Ascending aorta (tissue), 2 donors: ENCODE results near the gene LHPP. TPM values are rescaled to one million over a fixed set of nuclear protein-coding genes. Genes with fewer than 3 reads are reported as not detected.

Source experiments
- DNase-seq, 2 donors: peaks; one replicate each; pipeline ENCODE4 v3.0.0-alpha.2; 2019; ENCODE audit warnings: low spot score in 2 of 2
- H3K27ac ChIP-seq, 2 donors: fragments of 200-600 bp; sonication (generic); one replicate each; pipeline ENCODE4 v1.5.1; 2016 to 2017; ENCODE audit warnings: mild to moderate bottlenecking in 1 of 2
- H3K27me3 ChIP-seq: fragments of 200-600 bp; sonication (generic); one replicate; pipeline ENCODE4 v1.5.1; 2017
- H3K36me3 ChIP-seq, 2 donors: fragments of 200-600 bp; sonication (generic); one replicate each; pipeline ENCODE4 v1.5.1; 2016
- H3K4me1 ChIP-seq, 2 donors: fragments of 200-600 bp; sonication (generic); one replicate each; pipeline ENCODE4 v1.5.1; 2016 to 2017; ENCODE audit warnings: mild to moderate bottlenecking in 1 of 2
- H3K4me3 ChIP-seq, 2 donors: fragments of 200-600 bp; sonication (generic); one replicate each; pipeline ENCODE4 v1.5.1; 2016 to 2017; ENCODE audit warnings: mild to moderate bottlenecking in 1 of 2
- H3K9me3 ChIP-seq, 2 donors: fragments of 200-600 bp; sonication (generic); one replicate each; pipeline ENCODE4 v1.5.1; 2016
- intact Hi-C: fragments of 100-400 bp; cut with DNase I; formaldehyde crosslinking; loops from one replicate; pipeline ENCODE4 v1.15.1; 2023
- total RNA-seq: library from RNA; depleted of rRNA; stranded (reverse); fragments of >200 nt; gene quantifications from one replicate; pipeline ENCODE4 v1.1.0, GENCODE V29; 2016
- TF ChIP-seq, protein P1 (sequence below), 3 experiments: fragments of 200-600 bp in 2 of 3; fragments of 450-650 bp in 1 of 3; sonication (generic) in 2 of 3; IDR thresholded peaks; one replicate each; pipeline ENCODE4 v1.5.1; 2016 to 2019; ENCODE audit warnings: antibody characterized with exemption in 3 of 3, mild to moderate bottlenecking in 1 of 3, moderate library complexity in 1 of 3

LHPP gene
- total RNA-seq, 1 donor from 2014 or later: 5.1 TPM

DNA sequence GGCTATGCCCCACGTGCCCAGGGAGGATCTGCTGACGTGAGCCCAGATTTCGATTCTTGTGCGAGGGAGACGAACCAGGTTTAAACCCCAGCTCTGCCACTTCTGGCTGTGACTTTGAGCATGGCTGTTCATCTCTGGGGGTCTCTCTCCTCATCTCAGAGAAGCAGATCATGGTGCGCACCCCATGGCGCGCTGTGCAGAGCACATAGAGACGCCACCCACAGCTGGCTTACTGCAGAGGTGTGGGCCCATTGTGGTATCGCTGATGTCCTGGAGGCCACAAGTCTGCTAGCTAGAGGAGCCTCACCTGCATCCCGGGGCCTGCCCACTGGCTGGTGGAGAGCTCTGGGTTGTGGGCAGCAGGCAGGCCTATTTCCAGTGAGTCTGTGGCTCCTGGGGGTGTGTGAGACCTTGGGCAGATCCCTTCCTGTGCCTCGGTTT lies 140.5 kb downstream of the LHPP start:
- intact Hi-C loops: no loop called here
- Histone ChIP-seq H3K27me3 (no peaks in the 10 kb centered on the region), H3K27ac (no peak overlapping the region), H3K9me3 (no peaks in the 10 kb centered on the region), H3K4me3 (no peak overlapping the region), H3K4me1 (no peaks in the 10 kb centered on the region), H3K36me3 (no peaks in the 10 kb centered on the region)
- DNase-seq: no peak
- TF ChIP-seq, protein P1, sequence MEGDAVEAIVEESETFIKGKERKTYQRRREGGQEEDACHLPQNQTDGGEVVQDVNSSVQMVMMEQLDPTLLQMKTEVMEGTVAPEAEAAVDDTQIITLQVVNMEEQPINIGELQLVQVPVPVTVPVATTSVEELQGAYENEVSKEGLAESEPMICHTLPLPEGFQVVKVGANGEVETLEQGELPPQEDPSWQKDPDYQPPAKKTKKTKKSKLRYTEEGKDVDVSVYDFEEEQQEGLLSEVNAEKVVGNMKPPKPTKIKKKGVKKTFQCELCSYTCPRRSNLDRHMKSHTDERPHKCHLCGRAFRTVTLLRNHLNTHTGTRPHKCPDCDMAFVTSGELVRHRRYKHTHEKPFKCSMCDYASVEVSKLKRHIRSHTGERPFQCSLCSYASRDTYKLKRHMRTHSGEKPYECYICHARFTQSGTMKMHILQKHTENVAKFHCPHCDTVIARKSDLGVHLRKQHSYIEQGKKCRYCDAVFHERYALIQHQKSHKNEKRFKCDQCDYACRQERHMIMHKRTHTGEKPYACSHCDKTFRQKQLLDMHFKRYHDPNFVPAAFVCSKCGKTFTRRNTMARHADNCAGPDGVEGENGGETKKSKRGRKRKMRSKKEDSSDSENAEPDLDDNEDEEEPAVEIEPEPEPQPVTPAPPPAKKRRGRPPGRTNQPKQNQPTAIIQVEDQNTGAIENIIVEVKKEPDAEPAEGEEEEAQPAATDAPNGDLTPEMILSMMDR (IDR thresholded peaks at IDR 0.05): no peak

DNA sequence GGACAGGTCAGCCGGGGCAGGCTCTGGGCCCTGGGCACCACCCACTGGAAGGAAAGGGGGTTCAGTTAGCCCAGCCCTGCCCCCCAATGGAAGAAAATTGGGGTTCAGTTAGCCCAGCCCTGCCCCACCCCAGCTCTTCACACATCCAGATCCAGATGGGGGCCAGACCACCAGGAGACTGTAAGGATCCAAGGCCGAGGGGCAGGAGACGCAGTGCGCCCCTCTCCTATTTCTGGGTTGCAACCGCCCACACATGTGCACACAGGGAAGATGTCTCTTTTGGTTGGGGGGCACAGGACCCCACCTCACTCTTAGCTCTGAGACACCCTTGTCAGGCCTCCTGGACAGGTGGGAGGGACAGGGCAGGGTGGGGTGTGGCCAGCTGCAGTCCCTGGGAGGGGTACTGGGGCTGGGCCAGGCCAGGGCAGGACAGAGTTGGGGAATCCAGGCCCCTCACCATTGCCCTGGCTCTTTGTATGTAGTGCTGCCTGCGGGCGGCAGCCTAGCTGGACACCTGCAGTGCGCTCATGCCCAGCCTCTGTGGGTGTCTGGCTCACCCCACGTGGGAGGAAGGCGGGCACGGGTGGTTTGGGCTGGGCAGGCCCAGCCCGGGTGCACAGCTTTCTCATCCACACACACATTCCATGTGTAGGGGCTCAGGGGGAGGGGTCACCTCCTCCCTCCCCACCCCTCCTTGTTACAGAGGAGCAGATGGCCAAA lies 141.2 kb downstream of the LHPP start:
- no peak overlapping the region for H3K4me3 ChIP-seq
- no peak overlapping the region for H3K27ac ChIP-seq
- H3K27me3 ChIP-seq: no peaks in the 10 kb centered on the region
- no peaks in the 10 kb centered on the region for H3K36me3 ChIP-seq
- no peaks in the 10 kb centered on the region for H3K9me3 ChIP-seq
- no peak for DNase-seq
- intact Hi-C loops: no loop called here
- no peaks in the 10 kb centered on the region for H3K4me1 ChIP-seq
- TF ChIP-seq, protein P1 (IDR thresholded peaks at IDR 0.05): no peak

DNA sequence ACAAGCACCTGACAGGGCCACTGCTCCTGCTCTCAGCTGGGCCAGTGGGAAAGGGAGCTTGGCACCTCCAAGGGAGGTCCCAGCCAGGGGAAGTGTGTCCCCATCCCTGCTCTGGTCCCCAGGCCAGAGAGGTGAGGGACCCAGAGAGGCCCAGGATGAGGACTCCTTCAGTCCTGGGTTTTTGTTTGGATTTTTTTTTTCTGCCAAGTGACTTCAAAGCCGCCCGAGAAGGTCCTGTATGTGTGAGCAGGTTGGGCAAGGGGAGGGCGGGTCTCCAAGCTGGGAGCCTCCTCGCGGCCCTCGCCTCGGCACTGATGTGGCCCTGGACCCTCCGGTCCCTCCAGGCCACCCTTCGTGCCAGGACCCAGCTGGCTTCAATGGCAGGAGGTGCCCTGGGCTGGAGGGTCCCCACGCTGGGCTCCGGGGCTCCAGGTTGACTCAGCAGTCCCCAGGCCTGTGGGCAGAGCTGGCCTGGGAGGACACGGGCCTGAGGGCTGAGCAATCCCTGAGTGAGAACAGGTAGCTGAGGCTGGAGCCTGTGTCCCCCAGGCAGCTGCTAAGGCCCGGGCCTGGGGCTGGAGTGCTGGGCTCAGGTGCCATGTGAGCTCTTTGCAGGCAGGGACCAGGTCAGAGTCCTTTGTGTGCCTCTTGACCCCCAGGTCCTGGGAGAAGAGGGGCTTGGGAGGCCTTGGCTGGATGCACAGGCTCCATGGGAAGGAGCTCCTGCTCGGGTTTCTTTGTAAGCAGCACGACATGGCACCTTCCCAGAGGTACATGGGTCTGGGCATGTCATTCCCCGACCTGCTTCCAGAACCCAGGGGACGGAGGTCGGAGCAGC lies 142.0 kb downstream of the LHPP start:
- no peaks in the 10 kb centered on the region for H3K36me3 ChIP-seq
- no peaks in the 10 kb centered on the region for H3K9me3 ChIP-seq
- H3K27ac ChIP-seq: no peak overlapping the region
- TF ChIP-seq, protein P1 (IDR thresholded peaks at IDR 0.05): no peak
- DNase-seq: no peak
- no peaks in the 10 kb centered on the region for H3K27me3 ChIP-seq
- H3K4me1 ChIP-seq: no peaks in the 10 kb centered on the region
- no peak overlapping the region for H3K4me3 ChIP-seq
- intact Hi-C loops: no loop called here

DNA sequence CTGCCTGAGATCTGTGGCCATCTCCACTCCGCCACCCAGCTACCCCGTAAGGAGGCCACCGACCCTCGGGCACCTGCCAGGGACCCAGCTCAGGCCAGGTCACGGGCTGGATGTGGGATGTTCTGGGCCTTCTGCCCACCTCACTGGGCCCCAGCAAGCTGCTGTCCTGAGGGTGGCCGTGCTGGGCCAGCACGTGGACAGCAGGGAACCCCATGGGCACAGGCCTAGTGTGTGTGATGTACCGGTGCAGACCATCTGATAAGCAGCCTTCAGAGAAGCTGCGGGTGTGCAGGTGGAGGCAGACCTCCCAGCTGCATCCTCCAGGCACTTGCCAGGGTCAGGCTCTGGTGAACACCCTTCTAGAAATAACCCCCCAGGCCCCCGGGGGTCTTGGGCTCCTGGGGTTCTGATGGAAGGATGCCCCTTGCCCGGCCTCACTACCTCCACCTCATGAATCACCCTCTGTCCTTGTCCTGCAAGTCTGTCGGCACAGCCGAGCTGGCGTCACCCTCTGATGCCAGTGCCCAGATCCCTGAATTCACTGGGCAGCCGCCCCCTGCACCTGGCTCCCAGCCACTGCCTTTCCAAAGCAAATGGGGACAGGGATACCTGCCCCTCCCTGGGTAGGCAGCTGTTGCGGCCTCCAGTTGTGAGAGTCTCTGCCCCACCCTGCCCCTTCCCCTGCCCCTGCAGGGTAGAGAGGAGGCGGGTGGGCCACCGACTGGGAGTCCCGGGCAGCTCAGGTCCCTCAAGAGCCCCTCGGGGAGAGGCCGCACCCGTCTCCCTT lies 142.8 kb downstream of the LHPP start:
- Histone ChIP-seq H3K4me1 (no peaks in the 10 kb centered on the region), H3K9me3 (no peaks in the 10 kb centered on the region), H3K27me3 (no peaks in the 10 kb centered on the region), H3K36me3 (no peaks in the 10 kb centered on the region), H3K4me3 (no peak overlapping the region), H3K27ac (no peak overlapping the region)
- intact Hi-C loops: no loop called here
- TF ChIP-seq, protein P1 (IDR thresholded peaks at IDR 0.05): no peak
- no peak for DNase-seq

DNA sequence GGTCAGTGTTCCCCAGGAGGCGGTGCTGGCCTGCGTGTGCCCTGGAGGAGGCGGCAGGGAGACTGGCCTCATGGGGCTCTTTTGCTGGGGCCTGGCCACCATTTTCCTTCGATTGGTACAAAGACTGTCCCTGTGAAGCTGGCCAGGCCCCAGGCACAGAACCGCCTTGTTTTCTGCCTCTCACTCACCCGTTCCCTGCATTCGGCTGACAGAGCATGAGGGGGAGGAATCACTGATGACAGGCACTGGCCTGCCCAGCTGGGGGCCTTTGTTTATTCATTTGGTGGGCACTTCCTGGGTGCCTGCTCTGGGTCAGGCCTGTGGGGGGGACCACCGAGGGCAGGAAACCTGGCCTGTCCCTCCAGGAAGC lies 143.4 kb downstream of the LHPP start:
- Histone ChIP-seq H3K4me3 (no peak overlapping the region), H3K4me1 (no peaks in the 10 kb centered on the region), H3K27me3 (no peaks in the 10 kb centered on the region), H3K36me3 (no peaks in the 10 kb centered on the region), H3K9me3 (no peaks in the 10 kb centered on the region), H3K27ac (no peak overlapping the region)
- TF ChIP-seq, protein P1 (IDR thresholded peaks at IDR 0.05): no peak
- no peak for DNase-seq
- intact Hi-C loops: no loop called here
